Type B pancreatic cell (in vitro differentiated cells): ENCODE data around the gene MRLN. TPM values are rescaled to one million over a fixed set of nuclear protein-coding genes. Genes with fewer than 3 reads are reported as not detected.
A peak's percentile ranks its signal among the peaks of the same experiment; 100 is the strongest.
"Not testable (repeated sequence)": the region's sequence is repeated elsewhere in the genome, so short reads cannot be mapped to it uniquely, and the experiment has no call there.

ENCODE experiments used
- DNase-seq: peaks from one replicate; pipeline ENCODE4 v3.0.0; 2021; ENCODE audit warnings: mixed read lengths; ENCODE audit not compliant: unreplicated experiment; ENCODE audit errors: extremely low spot score
- H3K27ac Mint-ChIP-seq: 2 replicates; pipeline ENCODE4 v1.8.0; 2021; ENCODE audit warnings: mild to moderate bottlenecking, mixed read lengths
- H3K27me3 Mint-ChIP-seq: 2 replicates; pipeline ENCODE4 v1.8.0; 2021; ENCODE audit warnings: mixed read lengths
- H3K36me3 Mint-ChIP-seq: 2 replicates; pipeline ENCODE4 v1.8.0; 2021; ENCODE audit warnings: mixed read lengths
- H3K4me1 Mint-ChIP-seq: one replicate; pipeline ENCODE4 v1.8.0; 2021; ENCODE audit warnings: mixed read lengths; ENCODE audit not compliant: unreplicated experiment
- H3K4me3 Mint-ChIP-seq: 2 replicates; pipeline ENCODE4 v1.8.0; 2021; ENCODE audit warnings: mild to moderate bottlenecking, mixed read lengths
- H3K9me3 Mint-ChIP-seq: 2 replicates; pipeline ENCODE4 v1.8.0; 2021; ENCODE audit warnings: mixed read lengths
- long read RNA-seq: library from polyadenylated mRNA; unstranded; transcript quantifications from one replicate; pipeline ENCODE4 v2.0.0, GENCODE V29; 2020
- total RNA-seq: library from RNA; stranded (reverse); gene quantifications from 2 replicates; pipeline ENCODE4 v1.2.1, GENCODE V29; 2021; ENCODE audit warnings: low replicate concordance
- TF ChIP-seq, protein P1 (sequence below): fragments of 200-600 bp; sonication (generic); conservative IDR thresholded peaks from 2 replicates; pipeline ENCODE4 v1.5.0; 2021; ENCODE audit warnings: antibody characterized with exemption, mild to moderate bottlenecking

The MRLN gene
- total RNA-seq: 0.75 and 1.3 TPM in 2 replicates
- long read RNA-seq: 0 reads

DNA sequence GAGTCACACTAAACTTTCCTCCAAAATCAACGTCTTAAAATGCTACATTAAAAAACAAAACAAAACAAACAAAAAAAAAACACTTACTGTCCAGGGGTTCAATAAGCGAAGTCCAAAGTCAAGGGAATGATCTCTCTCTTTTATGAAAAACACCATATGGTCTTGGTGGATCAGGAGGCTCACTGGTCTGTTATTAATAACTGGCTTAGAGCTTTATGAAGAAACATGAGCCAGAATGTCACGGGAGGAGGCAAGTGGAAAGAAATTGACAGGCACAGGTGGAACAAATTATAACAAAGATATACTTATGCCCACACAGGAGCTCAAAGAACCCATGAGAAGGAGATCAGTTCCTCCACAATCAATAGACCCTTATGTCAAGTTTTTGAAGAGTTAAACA is at the start of gene MRLN:
MRLN (minus strand) TSS at position 189 of the 400 bp plus-strand sequence.
- Mint-ChIP-seq H3K4me3 (peak within 1 kb of the TSS; percentile 2), H3K4me1 (peaks cover 10% of the 10 kb centered on the region), H3K27ac (peak within 1 kb of the TSS; percentile 1), H3K27me3 (no peaks in the 10 kb centered on the region), H3K9me3 (no peaks in the 10 kb centered on the region), H3K36me3 (no peaks in the 10 kb centered on the region)
- TF ChIP-seq, protein P1, sequence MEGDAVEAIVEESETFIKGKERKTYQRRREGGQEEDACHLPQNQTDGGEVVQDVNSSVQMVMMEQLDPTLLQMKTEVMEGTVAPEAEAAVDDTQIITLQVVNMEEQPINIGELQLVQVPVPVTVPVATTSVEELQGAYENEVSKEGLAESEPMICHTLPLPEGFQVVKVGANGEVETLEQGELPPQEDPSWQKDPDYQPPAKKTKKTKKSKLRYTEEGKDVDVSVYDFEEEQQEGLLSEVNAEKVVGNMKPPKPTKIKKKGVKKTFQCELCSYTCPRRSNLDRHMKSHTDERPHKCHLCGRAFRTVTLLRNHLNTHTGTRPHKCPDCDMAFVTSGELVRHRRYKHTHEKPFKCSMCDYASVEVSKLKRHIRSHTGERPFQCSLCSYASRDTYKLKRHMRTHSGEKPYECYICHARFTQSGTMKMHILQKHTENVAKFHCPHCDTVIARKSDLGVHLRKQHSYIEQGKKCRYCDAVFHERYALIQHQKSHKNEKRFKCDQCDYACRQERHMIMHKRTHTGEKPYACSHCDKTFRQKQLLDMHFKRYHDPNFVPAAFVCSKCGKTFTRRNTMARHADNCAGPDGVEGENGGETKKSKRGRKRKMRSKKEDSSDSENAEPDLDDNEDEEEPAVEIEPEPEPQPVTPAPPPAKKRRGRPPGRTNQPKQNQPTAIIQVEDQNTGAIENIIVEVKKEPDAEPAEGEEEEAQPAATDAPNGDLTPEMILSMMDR: no peak
- DNase-seq: no peak

DNA sequence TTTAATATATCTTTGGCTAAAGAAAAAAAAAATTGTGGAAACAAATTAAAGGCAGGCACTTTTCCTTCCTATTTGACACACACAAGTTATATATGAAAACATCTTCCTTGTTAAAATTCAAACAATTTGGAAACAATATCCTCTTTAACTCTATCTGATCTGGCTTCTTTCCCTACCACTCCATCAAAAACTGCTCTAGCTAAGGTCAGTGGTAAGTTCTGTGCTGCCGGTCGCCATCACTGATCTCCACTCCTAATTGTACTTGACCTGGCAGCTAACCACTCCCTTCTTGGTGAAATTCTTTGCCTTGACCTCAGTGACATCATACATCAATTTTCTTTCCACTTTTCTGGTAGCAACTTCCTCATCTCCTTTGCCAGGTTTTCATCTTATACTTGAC is 47.9 kb upstream of the MRLN start:
- Mint-ChIP-seq H3K27me3 (no peaks in the 10 kb centered on the region), H3K36me3 (peaks cover 63% of the 10 kb centered on the region), H3K27ac (peak overlapping the region; percentile 15), H3K9me3 (no peaks in the 10 kb centered on the region), H3K4me3 (no peak overlapping the region), H3K4me1 (peaks cover 4% of the 10 kb centered on the region)
- DNase-seq: no peak
- TF ChIP-seq, protein P1: no peak

DNA sequence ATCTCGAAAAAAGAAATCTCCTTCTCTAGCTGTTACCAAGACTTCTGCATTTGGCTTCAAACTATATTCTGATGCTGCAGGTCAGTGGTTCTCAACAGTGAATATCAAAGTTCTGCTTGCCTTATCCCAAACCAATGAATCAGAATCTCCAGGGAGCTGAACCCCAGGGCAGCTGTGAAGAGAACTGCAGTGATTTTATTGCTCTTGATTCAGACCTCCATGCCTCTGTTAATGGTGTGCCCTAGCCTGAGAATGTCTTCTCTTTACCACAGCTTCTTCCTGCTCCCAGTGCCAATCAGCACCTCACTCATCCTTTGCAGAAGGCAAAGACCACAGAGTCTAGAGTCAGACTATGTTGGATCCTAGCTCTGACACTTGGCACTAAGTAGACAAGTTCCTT is 46.2 kb upstream of the MRLN start:
- TF ChIP-seq, protein P1: no peak
- Mint-ChIP-seq H3K36me3 (peaks cover 66% of the 10 kb centered on the region), H3K4me1 (peaks cover 8% of the 10 kb centered on the region), H3K27ac (no peak overlapping the region), H3K9me3 (no peaks in the 10 kb centered on the region), H3K4me3 (no peak overlapping the region), H3K27me3 (no peaks in the 10 kb centered on the region)
- DNase-seq: no peak

DNA sequence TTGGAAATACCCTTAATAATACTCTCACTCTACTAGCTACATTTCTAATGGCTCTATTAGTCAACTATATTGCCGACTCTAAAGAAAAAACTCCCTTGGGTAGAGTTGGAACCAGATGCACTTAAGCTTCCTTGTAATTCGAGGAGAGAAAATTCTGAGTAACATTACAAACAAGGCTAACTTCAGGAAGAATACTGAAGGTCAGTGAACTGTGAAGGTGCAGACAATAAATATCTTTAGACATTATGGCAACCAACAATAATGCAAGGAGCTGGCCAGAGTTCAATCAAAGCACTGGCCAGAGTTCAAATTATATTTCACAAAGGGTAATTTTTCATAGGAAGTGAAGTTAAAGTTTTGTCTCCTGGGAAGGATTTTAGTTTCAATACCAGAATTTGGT is 40.7 kb upstream of the MRLN start:
- TF ChIP-seq, protein P1: no peak
- Mint-ChIP-seq H3K27me3 (no peaks in the 10 kb centered on the region), H3K36me3 (peaks cover 56% of the 10 kb centered on the region), H3K4me3 (no peak overlapping the region), H3K27ac (no peak overlapping the region), H3K4me1 (peaks cover 11% of the 10 kb centered on the region), H3K9me3 (no peaks in the 10 kb centered on the region)
- no peak for DNase-seq

DNA sequence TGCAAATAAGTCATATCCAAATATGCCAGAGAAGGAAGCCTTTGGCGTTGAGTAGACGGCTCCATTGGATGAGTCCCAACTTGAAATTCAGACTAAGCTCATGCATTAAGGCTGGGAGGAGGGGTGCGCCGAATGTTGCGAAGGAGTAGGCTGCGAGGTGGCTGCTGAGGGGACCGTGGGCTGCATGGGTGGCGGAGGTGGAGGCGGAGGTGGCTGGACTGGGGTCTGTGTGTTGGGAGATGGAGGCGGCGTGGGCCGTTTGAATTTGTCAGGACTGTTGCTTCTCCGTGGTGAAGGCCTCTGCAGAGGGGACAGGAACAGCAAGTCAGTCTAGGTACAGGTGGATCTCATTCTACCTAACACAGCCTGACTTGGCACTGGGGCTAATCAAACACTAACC is 39.6 kb upstream of the MRLN start:
- no peaks in the 10 kb centered on the region for H3K9me3 Mint-ChIP-seq
- H3K36me3 Mint-ChIP-seq: peaks cover 50% of the 10 kb centered on the region
- no peak for DNase-seq
- H3K4me3 Mint-ChIP-seq: no peak overlapping the region
- H3K4me1 Mint-ChIP-seq: peaks cover 11% of the 10 kb centered on the region
- H3K27ac Mint-ChIP-seq: no peak overlapping the region
- H3K27me3 Mint-ChIP-seq: no peaks in the 10 kb centered on the region
- TF ChIP-seq, protein P1: no peak

DNA sequence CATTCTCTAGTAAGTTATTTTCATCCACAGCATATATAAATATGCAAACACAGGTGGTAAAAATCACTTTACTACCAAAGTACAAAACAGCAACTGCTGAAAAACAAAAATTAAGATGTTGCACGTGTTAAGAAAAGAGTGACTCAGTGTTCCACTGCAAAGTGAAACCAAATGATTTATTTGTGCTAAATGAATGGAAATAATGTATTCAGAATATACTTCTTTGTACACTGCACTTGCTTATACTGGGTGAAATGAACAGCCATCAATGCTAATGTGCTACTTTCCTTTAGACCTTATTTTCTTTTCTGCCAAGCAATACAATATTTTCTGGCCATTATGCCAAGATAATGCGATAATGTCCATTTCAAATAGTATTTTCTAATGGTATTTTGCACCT is 38.3 kb upstream of the MRLN start:
- no peak overlapping the region for H3K27ac Mint-ChIP-seq
- peaks cover 44% of the 10 kb centered on the region for H3K36me3 Mint-ChIP-seq

DNA sequence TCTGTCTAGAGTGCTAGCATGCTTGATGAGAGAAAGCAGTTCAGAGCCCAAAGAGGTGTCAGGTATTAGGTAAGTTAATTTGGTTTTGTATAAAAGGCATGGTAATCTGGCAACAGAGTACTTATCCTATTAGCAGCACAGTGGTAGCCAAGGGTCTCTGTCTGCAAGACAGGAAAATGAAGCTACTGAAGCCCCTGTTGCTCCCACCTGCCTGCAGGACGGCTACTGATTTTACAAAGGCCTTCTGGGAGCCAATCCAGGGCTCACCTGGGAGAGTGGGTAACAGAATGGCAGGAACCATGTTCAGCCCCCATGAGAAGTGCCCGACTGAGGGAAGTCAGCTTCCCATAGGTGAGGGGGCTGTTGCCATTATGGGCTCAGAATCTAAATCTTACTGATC is 36.8 kb upstream of the MRLN start:
- not testable (repeated sequence) for DNase-seq, H3K4me3 Mint-ChIP-seq, H3K27me3 Mint-ChIP-seq, H3K27ac Mint-ChIP-seq, H3K9me3 Mint-ChIP-seq
- H3K4me1 Mint-ChIP-seq: peaks cover 11% of the 10 kb centered on the region
- peaks cover 37% of the 10 kb centered on the region for H3K36me3 Mint-ChIP-seq

More for the DNA sequence above, 38.3 kb upstream of the MRLN start:
- Mint-ChIP-seq H3K4me3 (no peak overlapping the region), H3K27me3 (no peaks in the 10 kb centered on the region), H3K4me1 (peaks cover 11% of the 10 kb centered on the region), H3K9me3 (no peaks in the 10 kb centered on the region)
- DNase-seq: no peak
- TF ChIP-seq, protein P1: no peak

DNA sequence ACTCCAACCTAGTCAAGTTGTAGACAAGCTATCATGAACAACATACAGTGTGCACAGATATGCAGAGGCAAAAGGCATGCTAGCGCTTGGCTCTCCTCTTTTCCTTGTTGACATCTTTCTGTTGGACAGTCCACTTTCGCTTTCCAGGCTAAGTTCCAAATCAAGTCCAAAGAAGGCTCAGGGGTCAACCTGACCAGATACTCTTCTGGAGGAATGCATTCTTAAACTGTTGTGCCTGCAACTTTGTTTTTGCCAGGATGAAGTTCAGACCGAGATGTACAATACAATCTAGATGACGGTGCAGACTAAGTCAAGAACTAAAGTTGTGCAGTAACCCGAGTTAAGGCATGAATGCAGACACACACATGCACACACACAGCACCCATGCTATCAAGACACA is 35.7 kb upstream of the MRLN start:
- H3K4me3 Mint-ChIP-seq, H3K9me3 Mint-ChIP-seq, H3K4me1 Mint-ChIP-seq: not testable (repeated sequence)

More for the DNA sequence above, 35.7 kb upstream of the MRLN start:
- H3K36me3 Mint-ChIP-seq: peaks cover 25% of the 10 kb centered on the region
- DNase-seq, H3K27me3 Mint-ChIP-seq, H3K27ac Mint-ChIP-seq: not testable (repeated sequence)
